HL-60 (cell line): ENCODE measurements around the gene IL17C.

Experiments used
- CTCF ChIP-seq: IDR thresholded peaks from one replicate; pipeline ENCODE4 v1.5.1; 2011; ENCODE audit warnings: low read length, control low read depth, inconsistent platforms; ENCODE audit not compliant: insufficient read depth
- POLR2AphosphoS5 ChIP-seq: IDR thresholded peaks from 2 replicates; pipeline ENCODE4 v1.6.1; 2012; ENCODE audit warnings: low read depth
- REST ChIP-seq: IDR thresholded peaks from 2 replicates; pipeline ENCODE4 v1.6.1; 2012; ENCODE audit warnings: low read depth; ENCODE audit not compliant: insufficient replicate concordance

- TF ChIP-seq CTCF, result no peak
- TF ChIP-seq REST, result no peak
- TF ChIP-seq POLR2AphosphoS5, result no peak
Measured at GRCh38 chr16:88626646-88627045, 11.7 kb upstream of the IL17C start.
